H7 (cell line): Measurements from ENCODE around the gene HINT3. TPM values are rescaled to one million over a fixed set of nuclear protein-coding genes. Genes with fewer than 3 reads are reported as not detected.
"Not testable (repeated sequence)": the region's sequence is repeated elsewhere in the genome, so short reads cannot be mapped to it uniquely, and the experiment has no call there.

ENCODE experiments used
- DNase-seq: peaks from one replicate; pipeline ENCODE4 v3.0.0; 2012
- H3K27me3 ChIP-seq: 2 replicates; pipeline ENCODE4 v1.6.0; 2011; ENCODE audit warnings: mild to moderate bottlenecking, low read length; ENCODE audit not compliant: control insufficient read depth, insufficient read depth
- H3K36me3 ChIP-seq: replicated peaks from 2 replicates; pipeline ENCODE4 v1.5.1; 2011; ENCODE audit warnings: low read length; ENCODE audit not compliant: control insufficient read depth, insufficient read depth
- H3K4me3 ChIP-seq: 2 replicates; pipeline ENCODE4 v1.5.1; 2011; ENCODE audit warnings: low read depth, mild to moderate bottlenecking, control low read depth, low read length, moderate library complexity; ENCODE audit not compliant: insufficient read depth
- total RNA-seq: library from RNA; depleted of rRNA; stranded (reverse); fragments of >200 nt; shearing (Covaris generic); gene quantifications from 2 replicates; pipeline ENCODE4 v1.2.3, GENCODE V29; 2014

The HINT3 gene
- total RNA-seq, 1 experiment from 2014 or later: 13.8 TPM

DNA sequence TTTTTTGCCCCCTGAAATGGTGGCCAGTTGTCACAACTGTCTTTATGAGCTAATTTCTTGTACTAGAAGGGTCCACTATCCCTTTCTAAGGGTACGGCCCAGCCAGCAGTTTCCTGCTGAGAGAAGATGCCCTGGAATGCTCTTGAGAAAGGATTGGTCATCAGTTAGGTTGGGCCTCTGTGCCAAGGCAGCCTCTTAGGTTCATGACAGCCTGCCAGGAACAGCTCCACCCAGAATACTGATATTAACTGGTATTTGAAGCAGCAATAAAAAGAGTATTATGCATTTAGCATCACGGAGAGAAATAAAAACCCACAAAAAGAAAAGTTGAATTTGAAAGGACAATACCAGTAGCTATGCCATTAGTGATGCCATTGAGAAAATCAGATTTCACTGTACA lies 9.0 kb upstream of the HINT3 start:
- no peak for DNase-seq
- no peaks in the 10 kb centered on the region for H3K27me3 ChIP-seq
- H3K4me3 ChIP-seq: no peak overlapping the region
- H3K36me3 ChIP-seq: no peaks in the 10 kb centered on the region

DNA sequence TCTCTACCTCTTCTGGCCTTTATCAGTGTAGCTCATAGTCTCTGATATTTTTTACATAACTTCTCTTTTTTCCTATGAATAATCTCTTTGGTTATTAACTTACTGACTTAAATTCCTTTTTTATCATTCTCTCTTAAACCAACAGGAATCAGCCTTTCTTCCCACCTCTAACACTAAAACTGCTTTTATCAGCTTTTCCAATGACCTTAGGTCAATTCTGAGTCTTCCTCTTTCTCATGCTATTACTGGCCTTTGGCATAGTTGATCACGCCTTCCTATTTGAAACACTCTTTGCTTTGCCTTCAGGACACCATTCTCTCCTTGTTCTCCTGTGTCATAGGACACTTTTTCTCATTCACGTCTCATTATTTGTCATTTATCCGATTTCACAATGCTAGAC lies 8.1 kb upstream of the HINT3 start:
- Histone ChIP-seq H3K27me3 (no peaks in the 10 kb centered on the region), H3K36me3 (no peaks in the 10 kb centered on the region), H3K4me3 (no peak overlapping the region)
- no peak for DNase-seq

DNA sequence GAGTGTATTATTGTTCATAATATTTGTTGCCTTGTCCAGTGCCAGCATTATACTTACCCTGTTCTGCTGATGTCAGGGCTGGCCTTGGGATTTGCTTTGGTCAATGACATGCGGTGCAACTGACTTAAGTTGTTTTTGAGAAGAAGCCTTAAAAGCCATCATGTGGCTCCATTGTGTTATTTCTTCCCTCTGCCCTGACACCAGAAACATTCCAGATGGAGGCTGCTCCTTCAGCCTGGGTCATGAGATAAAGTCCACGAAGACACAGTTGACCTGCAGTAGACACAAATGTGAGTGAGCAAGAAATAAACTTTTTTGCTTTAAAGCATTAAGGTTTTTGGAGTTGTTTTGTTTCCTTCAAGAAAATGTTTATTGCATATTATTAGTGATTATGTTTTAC lies 7.5 kb upstream of the HINT3 start:
- H3K36me3 ChIP-seq: no peaks in the 10 kb centered on the region
- H3K27me3 ChIP-seq: no peaks in the 10 kb centered on the region
- DNase-seq: no peak
- no peak overlapping the region for H3K4me3 ChIP-seq

DNA sequence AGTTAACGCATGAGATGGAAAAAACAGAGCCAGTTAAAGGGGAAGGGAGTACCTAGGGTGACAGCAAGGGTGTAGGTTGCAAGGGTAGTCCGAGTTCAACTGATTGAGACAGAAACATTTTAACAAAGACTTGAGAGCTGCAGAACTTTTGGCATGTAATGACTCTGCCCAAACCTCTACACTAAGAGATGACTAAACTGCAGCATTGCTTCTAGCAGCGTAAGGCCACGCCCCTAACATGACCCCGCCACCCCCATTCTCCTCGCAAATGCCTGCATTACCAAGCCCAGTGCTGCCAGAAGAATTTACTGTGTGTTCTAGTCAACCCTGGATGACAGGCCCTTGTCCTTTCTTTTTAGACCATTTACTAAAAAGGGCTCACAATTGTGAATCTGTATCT lies 6.3 kb upstream of the HINT3 start:
- no peak overlapping the region for H3K4me3 ChIP-seq
- DNase-seq: peak; percentile 60
- H3K36me3 ChIP-seq: no peaks in the 10 kb centered on the region
- no peaks in the 10 kb centered on the region; the same call in 1 of the 2 replicates for H3K27me3 ChIP-seq

DNA sequence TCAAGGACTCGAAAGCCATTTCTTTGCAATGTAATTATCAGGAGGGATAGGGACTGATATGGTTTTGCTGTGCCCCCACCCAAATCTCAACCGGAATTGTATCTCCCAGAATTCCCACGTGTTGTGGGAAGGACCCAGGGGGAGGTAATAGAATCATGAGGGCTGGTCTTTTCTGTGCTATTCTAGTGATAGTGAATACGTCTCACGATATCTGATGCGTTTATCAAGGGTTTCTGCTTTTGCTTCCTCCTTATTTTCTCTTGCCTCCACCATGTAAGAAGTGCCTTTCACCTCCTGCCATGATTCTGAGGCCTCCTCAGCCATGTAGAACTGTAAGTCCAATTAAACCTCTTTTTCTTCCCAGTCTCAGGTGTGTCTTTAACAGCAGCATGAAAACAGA lies 5.9 kb upstream of the HINT3 start:
- DNase-seq, H3K27me3 ChIP-seq: not testable (repeated sequence)

DNA sequence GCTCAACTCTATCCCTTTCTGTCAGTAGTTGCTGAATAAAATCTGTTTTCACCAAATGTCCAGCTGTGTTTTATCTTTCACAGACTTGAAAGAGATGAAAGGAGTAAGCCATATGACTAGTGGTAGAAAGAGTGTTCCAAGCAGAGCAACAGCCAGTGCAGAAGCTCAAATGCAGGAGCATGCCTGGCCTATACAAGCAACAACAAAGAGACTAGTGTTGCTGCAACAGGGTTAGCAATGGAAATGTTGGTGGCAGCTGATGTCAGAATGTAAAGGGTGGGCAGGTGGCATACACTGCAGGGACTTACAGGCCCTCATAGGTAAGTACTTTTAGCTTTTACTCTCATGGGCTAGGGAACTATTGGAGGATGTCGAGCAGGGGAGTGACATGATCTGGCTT lies 5.2 kb upstream of the HINT3 start:
- H3K36me3 ChIP-seq: no peaks in the 10 kb centered on the region
- no peak for DNase-seq
- H3K4me3 ChIP-seq: no peak overlapping the region
- no peaks in the 10 kb centered on the region; the same call in 1 of the 2 replicates for H3K27me3 ChIP-seq

More for the DNA sequence above, 5.9 kb upstream of the HINT3 start:
- not testable (repeated sequence) for H3K4me3 ChIP-seq, H3K36me3 ChIP-seq

DNA sequence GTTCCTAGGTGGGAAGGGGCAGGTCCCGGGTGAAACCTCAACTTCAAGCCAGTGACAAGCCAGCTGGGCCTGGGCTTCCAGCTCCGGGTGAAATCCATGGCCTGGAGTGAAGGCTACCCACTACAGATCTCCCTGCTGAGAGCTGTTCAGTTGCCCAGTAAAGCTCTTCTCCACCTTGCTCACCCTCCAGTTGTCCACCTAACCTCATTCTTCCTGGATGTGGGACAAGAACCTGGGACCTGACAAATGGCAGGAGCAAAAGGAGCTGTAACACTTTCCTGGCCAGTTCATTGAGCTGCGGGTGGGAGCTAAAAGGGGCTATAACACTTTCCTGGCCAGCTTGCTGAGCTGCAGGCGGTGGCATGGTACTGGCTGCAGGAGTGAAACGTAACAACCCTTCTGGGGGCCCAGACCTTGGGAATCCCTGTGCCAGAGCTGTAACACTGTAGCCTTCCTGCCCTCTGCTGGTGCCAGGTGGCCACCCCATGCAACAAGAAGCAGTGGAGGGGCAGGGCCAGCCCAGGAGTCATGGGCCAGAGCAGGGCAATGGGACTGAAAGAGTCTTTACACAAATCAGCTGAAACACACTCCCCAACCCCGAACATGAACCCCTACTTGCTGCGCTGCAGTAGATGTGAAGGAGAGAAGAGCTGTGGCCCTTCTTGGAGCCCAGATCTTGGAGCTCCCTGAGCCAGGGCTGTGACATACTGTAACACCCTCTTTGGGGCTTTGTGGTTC lies 3.6 kb upstream of the HINT3 start:
- no peaks in the 10 kb centered on the region; the same call in 1 of the 2 replicates for H3K27me3 ChIP-seq
- no peaks in the 10 kb centered on the region for H3K36me3 ChIP-seq
- DNase-seq: peak; percentile 57
- H3K4me3 ChIP-seq: no peak overlapping the region

DNA sequence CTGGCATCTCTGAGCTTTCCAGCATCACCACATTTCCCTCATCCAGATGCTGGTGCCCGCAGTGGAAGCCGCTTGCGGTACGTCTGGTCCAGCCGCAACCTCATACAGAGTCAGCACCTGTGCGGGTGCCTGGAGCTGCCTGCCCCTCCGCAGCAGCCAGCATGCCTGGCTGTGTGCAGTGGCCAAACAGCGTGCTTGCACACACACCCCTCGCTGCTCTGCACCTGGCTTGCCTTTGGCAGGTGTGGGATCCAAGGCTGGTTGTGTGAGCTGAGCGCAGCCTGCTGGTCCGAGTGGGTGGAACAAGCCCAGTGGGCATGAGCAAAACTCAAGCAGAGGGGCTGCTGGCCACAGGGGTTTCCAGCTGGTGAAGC lies 3.1 kb upstream of the HINT3 start:
- H3K27me3 ChIP-seq: no peaks in the 10 kb centered on the region; the same call in 1 of the 2 replicates
- DNase-seq: peak; percentile 48
- H3K4me3 ChIP-seq: peak overlapping the region; percentile 6; the same call in 1 of the 2 replicates
- no peaks in the 10 kb centered on the region for H3K36me3 ChIP-seq

DNA sequence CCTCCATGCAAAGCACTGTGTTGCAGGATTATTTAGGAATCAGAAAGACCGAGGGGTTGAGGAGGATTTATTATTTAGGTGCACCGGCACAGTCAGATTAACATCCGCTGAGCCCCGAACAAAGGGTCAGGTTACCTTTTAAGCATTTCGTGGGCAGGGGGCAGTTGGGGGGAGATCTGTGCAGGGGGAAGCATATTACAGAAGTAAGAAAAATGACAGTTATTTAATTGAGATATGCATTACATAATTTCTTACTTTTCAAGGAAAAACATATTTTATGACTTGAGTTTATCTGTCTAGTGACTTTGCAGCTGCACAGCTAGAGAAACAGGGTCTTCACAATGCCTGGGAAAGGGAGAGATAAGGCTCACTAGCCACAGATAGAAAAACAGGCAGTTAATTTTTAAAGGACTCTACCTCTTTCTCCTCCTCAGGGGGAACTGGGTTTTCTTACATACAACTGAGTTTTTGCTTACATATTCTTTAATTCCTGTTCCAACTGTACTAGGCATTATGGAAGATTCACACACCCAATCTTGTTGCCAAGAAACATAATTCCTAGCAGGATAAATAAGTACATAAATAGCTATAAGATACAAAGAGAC lies 1.7 kb upstream of the HINT3 start:
- Histone ChIP-seq H3K27me3 (no peaks in the 10 kb centered on the region; the same call in 1 of the 2 replicates), H3K4me3 (no peak overlapping the region), H3K36me3 (no peaks in the 10 kb centered on the region)
- no peak for DNase-seq

DNA sequence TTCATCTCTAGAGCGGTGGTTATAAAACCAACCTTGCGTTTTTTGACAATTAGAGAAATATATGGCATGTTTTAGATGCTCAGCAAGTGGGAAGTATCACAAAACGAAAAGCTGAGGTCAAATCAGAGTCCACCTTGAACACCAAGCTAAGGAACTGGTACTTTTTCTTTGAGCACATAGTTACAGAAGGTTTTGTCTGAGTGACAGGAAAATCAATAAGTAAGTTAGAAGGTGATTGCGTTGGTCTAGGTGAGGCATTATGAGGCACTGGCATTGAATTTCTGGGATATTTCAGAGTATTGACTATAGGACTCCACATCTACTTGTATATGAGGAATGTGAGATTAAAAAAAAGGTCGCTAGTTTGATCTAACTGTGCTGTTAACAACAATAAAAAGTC lies 597 bp upstream of the HINT3 start:
- no peaks in the 10 kb centered on the region; the same call in 1 of the 2 replicates for H3K27me3 ChIP-seq
- no peaks in the 10 kb centered on the region for H3K36me3 ChIP-seq
- no peak for DNase-seq
- peak overlapping the region; percentile 92; the same call in 1 of the 2 replicates for H3K4me3 ChIP-seq

DNA sequence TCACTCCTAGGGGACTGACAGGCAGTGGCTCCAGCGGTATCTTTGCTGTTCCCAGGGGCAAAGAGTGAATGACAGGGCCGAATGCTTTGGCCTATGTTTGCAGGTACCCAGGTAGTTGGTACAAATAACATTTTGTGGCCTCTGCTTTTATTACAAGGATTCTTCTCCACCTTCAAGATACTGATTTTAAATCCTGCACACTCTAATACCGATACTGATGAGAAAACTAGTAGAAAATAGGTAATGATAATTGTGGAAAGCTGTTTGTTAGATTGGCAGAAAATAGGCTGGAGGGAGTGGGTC lies 772 bp downstream of the HINT3 start:
- Histone ChIP-seq H3K4me3 (peak overlapping the region; percentile 92), H3K27me3 (no peaks in the 10 kb centered on the region; the same call in 1 of the 2 replicates), H3K36me3 (no peaks in the 10 kb centered on the region)
- DNase-seq: no peak

DNA sequence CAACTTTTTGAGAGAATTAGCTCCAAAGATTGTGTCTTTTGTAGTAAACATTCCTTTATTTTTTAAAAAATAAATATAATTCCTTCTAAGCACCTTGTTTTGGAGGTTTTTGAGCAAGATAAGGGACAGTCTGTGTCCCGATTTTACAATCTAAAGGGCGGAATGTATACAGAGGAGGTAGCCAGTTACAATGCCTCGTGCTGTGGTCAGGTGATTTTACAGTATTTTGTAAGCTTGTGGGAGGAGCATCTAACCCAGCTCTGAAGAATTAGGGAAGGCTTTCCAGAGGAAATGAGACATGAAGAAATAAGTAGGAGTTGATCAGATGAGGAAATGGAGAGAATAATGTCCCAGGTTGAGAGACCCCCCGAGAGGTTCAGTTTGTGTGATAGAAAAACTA lies 1.3 kb downstream of the HINT3 start:
- peak; percentile 18 for DNase-seq
- no peaks in the 10 kb centered on the region for H3K36me3 ChIP-seq
- no peak overlapping the region for H3K4me3 ChIP-seq
- H3K27me3 ChIP-seq: no peaks in the 10 kb centered on the region; the same call in 1 of the 2 replicates

DNA sequence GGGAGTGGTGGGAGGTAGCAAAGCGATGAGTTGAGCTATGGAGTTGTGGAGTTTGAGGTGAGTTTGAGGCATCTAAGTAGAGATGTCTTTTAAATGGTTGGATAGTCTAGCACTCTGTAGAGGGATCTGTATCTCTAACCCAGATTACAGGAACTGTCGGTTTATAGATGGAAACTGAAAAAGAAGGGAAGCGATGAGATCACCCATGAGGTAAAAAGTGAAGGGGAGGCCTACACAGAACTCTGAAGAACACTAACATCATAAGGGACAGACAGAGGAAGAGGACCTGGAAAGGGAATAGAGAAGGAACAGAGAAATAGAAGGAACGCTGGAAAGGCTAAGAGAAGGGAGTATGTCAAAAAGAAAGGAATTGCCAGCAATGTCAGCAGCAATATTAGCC lies 2.5 kb downstream of the HINT3 start:
- H3K4me3 ChIP-seq: no peak overlapping the region
- DNase-seq: no peak
- H3K27me3 ChIP-seq: no peaks in the 10 kb centered on the region; the same call in 1 of the 2 replicates
- no peaks in the 10 kb centered on the region for H3K36me3 ChIP-seq

DNA sequence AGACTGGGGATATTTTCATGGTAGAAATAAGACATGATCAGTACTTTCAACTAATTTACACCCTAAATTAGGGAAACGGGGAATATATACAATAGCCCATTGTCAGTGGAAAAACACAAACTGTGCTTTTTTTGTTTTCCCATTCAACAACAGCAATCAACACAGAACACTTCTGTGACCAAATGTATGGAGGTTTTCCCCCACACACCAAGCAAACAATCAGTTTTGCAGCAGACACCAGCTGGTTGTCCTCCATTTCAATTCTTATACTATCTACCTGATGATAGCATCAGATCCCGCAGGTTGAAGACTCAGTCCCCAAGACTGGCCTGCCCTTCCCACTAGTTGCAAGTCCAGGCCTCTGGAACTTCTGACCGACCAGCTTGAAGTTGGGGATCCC lies 4.5 kb downstream of the HINT3 start:
- DNase-seq: no peak
- Histone ChIP-seq H3K36me3 (no peaks in the 10 kb centered on the region), H3K27me3 (no peaks in the 10 kb centered on the region)

DNA sequence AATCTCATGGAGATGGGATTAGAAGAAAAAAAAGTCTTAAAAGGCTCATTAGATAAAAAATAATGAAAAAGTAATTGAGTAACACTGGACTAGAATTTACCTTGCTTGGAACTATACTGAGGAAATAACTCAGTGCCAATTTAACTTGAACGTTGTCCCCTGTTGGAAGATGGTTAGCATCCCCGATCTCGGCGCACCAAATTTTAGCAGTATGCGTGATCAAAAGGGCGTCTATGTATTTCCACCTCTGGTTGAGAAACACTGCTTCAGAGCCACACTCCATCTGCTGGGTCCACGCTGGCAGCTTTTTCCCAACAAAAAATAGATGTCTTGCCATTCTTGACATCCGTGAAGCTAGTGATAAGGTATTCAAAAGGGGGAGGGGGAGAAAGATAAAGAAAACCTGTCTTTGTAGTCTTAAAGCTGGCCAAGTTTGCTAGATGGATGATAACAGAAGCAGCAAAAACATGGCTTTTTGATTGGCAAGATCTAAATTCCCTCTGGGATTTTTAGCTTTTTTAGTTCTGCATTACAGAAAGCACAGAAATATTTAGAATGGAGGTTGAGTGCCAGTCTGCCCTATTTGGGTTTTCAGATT lies 6.4 kb downstream of the HINT3 start:
- Histone ChIP-seq H3K27me3 (no peaks in the 10 kb centered on the region), H3K4me3 (no peak overlapping the region), H3K36me3 (no peaks in the 10 kb centered on the region)
- no peak for DNase-seq

More for the DNA sequence above, 4.5 kb downstream of the HINT3 start:
- no peak overlapping the region for H3K4me3 ChIP-seq
